Muscle of leg (tissue), 11 donors: ENCODE measurements around the gene ITFG1. TPM values are rescaled to one million over a fixed set of nuclear protein-coding genes. Genes with fewer than 3 reads are reported as not detected.
"Not testable (repeated sequence)": the region's sequence is repeated elsewhere in the genome, so short reads cannot be mapped to it uniquely, and the experiment has no call there.

Experiments used
- DNase-seq: peaks from one replicate; pipeline ENCODE4 v3.0.0; 2013
- H3K27ac ChIP-seq: one replicate; pipeline ENCODE4 v1.5.1; 2013; ENCODE audit warnings: mild to moderate bottlenecking, low read length, control low read depth
- H3K27me3 ChIP-seq: one replicate; pipeline ENCODE4 v1.6.1; 2013; ENCODE audit warnings: low read length; ENCODE audit not compliant: control insufficient read depth, insufficient read depth
- H3K36me3 ChIP-seq: one replicate; pipeline ENCODE4 v1.6.1; 2013; ENCODE audit warnings: low read length; ENCODE audit not compliant: control insufficient read depth, insufficient read depth
- H3K4me1 ChIP-seq: one replicate; pipeline ENCODE4 v1.6.1; 2013; ENCODE audit warnings: low read length; ENCODE audit not compliant: control insufficient read depth, insufficient read depth
- H3K4me3 ChIP-seq: one replicate; pipeline ENCODE4 v1.5.1; 2013; ENCODE audit warnings: low read length, control low read depth
- H3K9me3 ChIP-seq: replicated peaks from 2 replicates; pipeline ENCODE4 v1.6.1; 2013; ENCODE audit warnings: low read depth, low read length; ENCODE audit not compliant: control insufficient read depth
- WGBS: methylation state at CpG from one replicate; pipeline ENCODE4 v1.1.5; 2013; ENCODE audit warnings: missing lambda C conversion rate; ENCODE audit not compliant: insufficient coverage; 5-methylcytosine and 5-hydroxymethylcytosine counted together
- polyA plus RNA-seq, 8 donors: library from polyadenylated mRNA; unstranded; fragments of 120-200 nt; gene quantifications; one replicate each; pipeline versions ENCODE4 v1.2.1 to v1.2.3, GENCODE V29; 2013; ENCODE audit warnings: inconsistent platforms in 1 of 8, low replicate concordance in 1 of 8; ENCODE audit not compliant: insufficient read length in 8 of 8, insufficient read depth in 1 of 8
- total RNA-seq: library from RNA; stranded (reverse); fragments of 120-200 nt; gene quantifications from one replicate; pipeline ENCODE4 v1.2.4, GENCODE V29; 2013

Gene ITFG1
- total and polyA plus RNA-seq, 9 donors, result 65.3 to 99.1 (median 81.1) TPM

DNA sequence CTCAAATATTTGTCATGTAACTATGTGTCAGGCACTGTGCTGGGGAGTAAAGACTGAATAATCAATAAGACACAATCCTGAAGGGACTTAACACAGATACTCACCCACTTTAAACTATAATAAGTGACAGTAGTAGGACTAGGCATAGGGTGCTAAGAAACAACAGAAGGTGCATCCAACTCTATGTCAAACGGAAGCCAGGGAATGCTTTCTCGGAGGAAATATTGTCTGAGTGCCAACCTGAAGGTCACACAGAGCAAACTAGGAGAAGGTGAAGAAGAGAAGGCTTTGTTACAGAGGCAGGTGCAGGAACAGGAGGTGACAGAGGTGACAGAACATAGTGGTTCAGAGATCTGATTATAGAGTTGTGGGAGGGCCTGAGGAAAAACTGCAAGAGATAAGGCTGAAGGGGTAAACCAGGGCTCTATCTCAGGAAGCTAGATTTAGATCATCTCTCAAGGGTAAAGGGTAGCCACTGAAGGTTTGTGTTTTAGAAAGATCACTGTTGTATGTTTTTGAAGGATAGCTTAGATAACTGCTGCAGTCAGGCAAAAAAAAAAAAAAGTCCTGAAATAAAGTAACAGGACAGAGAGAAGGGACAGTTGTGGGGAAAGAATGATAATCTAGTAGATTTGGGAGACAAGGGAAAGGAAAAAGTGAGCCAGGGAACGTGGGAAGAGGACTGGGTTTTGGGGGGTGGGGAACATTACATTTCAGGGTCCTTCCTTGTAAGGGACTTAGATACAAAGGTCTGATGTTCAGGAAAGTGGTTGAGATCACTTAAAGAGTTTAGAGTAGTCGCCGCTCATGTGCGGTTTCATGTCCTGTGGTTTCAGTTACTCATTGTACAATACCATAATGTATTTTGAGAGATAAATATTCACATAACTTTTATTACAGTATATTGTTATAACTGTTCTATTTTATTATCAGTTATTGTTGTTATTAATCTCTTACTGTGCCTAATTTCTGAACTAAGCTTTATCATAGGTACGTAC lies 231.5 kb downstream of the ITFG1 start:
- 87% methylated on average over 4 of the region's 7 CpGs for WGBS
- Histone ChIP-seq H3K36me3 (peaks cover 10% of the 10 kb centered on the region), H3K4me1 (no peaks in the 10 kb centered on the region), H3K27me3 (no peaks in the 10 kb centered on the region), H3K9me3 (peaks cover under 1% of the 10 kb centered on the region), H3K4me3 (no peak overlapping the region), H3K27ac (no peak overlapping the region)
- DNase-seq, result no peak

DNA sequence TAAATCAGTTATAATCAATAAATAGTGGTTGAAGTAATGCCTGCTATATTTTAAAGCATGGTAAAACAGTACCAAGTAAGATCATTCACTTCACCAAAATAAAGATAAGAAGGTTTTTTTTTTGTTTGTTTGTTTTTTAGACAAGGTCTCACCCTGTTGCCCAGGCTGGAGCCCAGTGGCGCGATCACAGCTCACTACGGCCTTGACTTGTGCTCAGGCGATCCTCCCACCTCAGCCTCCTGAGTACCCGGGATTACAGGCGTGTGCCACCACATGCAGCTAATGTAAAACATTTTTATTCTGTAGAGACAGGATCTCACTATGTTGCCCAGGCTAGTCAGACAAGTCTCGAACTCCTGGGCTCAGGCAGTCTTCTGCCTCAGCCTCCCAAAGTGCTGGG lies 232.6 kb downstream of the ITFG1 start:
- H3K36me3 ChIP-seq, result peaks cover 8% of the 10 kb centered on the region
- peaks cover 2% of the 10 kb centered on the region for H3K9me3 ChIP-seq
- DNase-seq, result no peak
- H3K4me3 ChIP-seq, result no peak overlapping the region
- 97% methylated on average over 7 of the region's 7 CpGs for WGBS
- H3K27me3 ChIP-seq, result no peaks in the 10 kb centered on the region
- H3K27ac ChIP-seq, result no peak overlapping the region
- no peaks in the 10 kb centered on the region for H3K4me1 ChIP-seq

DNA sequence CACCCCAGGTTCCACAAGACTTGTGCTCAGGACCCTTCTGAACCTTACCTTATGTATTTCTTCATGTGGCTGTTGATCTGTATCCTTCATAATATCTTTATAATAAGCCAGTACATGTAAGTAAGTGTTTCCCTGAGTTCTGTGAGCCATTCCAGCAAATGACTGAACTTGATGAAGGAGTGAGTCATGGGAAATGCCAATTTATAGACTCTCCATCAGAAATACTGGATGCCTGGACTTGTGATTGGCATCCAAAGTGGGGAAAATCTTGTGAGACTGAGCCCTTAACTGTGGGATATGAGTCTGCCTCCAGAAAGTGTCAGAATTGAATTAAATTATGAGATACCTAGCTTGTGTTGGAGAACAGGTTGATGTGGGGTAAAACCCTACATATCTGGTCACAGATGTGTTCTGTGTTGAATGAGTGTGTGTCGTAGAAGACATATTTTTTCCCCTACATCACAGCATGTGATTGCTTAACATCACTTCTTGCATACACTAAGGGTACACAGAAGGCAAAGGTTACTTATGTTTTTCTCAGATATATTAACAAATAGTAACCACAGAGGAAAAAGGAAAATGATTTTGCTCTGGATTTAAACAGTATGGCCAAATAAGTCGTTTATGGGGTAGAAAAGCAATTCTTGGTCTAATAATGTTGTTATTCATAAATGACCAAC lies 247.0 kb downstream of the ITFG1 start:
- no CpG with 5 or more reads among the region's 2 CpGs for WGBS
- H3K27me3 ChIP-seq, result no peaks in the 10 kb centered on the region
- H3K36me3 ChIP-seq, result peaks cover 15% of the 10 kb centered on the region
- H3K4me1 ChIP-seq, result no peaks in the 10 kb centered on the region
- H3K4me3 ChIP-seq, result no peak overlapping the region
- H3K27ac ChIP-seq, result no peak overlapping the region
- DNase-seq, result no peak
- H3K9me3 ChIP-seq, result peaks cover 2% of the 10 kb centered on the region

DNA sequence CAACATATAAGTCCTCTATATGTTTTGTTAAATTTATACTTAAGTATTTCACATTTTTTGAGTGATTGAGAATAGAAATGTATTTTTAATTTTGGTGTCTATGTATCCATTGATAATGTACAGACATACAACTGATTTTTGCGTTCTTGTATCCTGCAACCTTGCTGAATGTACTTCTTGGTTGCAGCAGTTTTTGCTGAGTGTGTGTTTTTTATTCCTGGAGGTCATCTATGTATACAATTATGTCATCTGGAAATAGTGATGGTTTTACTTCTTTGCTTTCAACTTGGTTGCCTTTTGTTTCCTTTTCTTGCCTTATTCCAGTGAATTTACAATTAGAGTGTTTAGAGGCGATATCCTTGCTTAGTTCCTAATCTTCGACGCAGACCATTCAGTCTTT lies 249.6 kb downstream of the ITFG1 start:
- no CpG with 5 or more reads among the region's 4 CpGs for WGBS
- no peaks in the 10 kb centered on the region for H3K4me1 ChIP-seq

DNA sequence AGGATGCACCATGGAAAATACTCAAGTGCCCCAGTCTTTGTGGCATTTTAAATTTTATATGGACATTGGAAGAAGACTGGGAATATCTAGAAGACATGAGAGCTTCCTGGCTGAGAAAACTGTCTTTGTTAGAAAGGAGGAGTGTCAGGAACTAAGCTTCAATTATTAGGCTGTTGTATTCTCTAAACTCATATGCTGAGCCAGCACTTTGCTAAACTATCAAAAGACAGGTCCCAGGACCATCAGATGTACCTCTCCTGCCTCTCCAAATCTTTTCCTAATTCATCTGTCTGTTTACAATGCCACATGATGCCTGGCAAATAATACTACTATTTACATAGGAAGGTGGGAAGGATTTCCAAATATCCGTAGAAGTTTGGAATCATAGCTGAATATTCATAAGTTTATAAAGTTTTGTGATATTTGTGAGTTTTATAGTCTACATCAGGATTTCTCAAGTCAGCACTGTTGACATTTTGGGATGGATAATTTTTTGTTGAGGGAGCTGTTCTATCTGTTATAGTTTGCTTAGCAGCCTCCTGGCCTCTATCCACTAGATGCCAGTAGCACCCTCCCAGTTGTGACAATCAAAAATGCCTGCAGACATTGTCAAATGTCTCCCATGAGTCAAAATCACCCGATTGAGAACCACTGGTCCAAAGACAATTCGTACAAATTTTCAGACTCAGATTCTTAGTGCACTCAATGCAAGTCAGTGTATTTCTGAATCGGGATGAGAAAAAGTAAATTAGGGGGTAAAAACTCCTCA lies 255.9 kb downstream of the ITFG1 start:
- Histone ChIP-seq H3K36me3 (no peaks in the 10 kb centered on the region), H3K4me3 (no peak overlapping the region), H3K27ac (no peak overlapping the region), H3K4me1 (no peaks in the 10 kb centered on the region), H3K9me3 (no peaks in the 10 kb centered on the region), H3K27me3 (no peaks in the 10 kb centered on the region)
- DNase-seq, result no peak
- WGBS, result no CpG with 5 or more reads among the region's 4 CpGs

More for the DNA sequence above, 249.6 kb downstream of the ITFG1 start:
- Histone ChIP-seq H3K9me3 (no peaks in the 10 kb centered on the region), H3K27ac (no peak overlapping the region), H3K27me3 (no peaks in the 10 kb centered on the region), H3K4me3 (no peak overlapping the region), H3K36me3 (peaks cover 10% of the 10 kb centered on the region)
- no peak for DNase-seq

DNA sequence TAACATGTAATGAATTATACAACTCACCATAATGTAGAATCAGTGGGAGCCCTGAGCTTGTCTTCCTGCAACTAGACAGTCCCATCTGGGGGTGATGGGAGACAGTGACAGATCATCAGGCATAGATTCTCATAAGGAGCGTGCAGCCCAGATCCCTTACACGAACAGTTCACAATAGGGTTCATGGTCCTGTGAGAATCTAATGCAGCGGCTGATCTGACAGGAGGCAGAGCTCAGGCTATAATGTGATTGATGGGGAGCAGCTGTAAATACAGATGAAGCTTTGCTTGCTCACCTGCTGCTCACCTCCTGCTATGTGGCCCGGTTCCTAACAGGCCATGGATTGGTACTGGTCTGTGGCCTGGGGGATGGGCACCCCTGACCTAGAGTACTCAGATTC lies 257.4 kb downstream of the ITFG1 start:
- H3K9me3 ChIP-seq, H3K4me1 ChIP-seq, H3K27ac ChIP-seq, H3K27me3 ChIP-seq, H3K4me3 ChIP-seq, DNase-seq, H3K36me3 ChIP-seq: not testable (repeated sequence)
- WGBS, result no CpG with 5 or more reads among the region's 4 CpGs

DNA sequence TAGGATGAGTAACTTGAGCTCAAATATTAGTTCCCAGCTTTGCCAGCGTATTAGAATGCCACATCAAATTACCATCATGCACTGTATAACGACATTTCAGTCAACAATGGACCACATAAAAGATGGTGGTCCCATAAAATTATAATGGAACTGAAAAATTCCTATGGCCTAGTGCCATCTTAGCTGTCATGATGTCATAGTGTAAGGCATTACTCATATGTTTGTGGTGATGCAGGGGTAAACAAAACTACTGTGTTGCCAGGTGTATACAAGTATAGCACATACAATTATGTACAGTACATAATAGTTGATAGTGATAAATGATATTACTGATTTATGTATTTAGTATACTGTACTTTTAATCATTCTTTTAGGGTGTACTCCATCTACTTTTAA lies 262.7 kb downstream of the ITFG1 start:
- WGBS, result no CpG with 5 or more reads among the region's 2 CpGs
- Histone ChIP-seq H3K4me1 (peaks cover 5% of the 10 kb centered on the region), H3K9me3 (no peaks in the 10 kb centered on the region), H3K27ac (no peak overlapping the region), H3K27me3 (no peaks in the 10 kb centered on the region), H3K4me3 (no peak overlapping the region), H3K36me3 (peaks cover 3% of the 10 kb centered on the region)
- DNase-seq, result no peak

DNA sequence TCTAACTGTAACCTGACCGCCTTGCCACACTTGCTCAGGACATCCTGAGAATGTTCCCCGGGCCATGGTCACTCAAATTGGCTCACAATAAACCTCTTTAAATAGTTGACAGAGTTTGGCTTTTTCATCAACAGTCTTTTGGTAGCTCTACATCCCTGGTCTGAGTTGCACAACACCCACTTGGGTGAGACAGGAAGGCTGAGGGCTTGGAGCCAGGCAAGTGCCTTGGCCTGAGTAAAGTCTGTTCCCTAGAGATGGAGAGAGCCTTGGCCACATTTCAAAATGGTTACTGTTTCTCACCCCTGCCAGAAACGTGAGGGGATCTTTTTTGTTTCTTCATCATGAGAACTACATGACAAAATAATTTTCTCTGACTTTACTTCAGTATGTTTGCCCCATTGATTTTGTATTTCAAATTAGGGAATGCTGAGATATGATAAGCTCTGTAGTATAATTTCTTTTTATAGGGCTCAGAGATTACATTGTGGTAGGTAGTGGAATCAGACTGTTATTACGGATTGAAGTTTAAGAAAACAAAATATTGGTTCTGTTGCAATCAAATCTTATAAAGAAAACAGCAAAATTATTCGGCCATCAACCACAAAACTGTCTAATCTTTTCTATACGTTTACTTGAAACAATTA lies 263.2 kb downstream of the ITFG1 start:
- Histone ChIP-seq H3K36me3 (peaks cover 3% of the 10 kb centered on the region), H3K9me3 (no peaks in the 10 kb centered on the region), H3K27me3 (no peaks in the 10 kb centered on the region), H3K4me3 (no peak overlapping the region), H3K27ac (no peak overlapping the region), H3K4me1 (peaks cover 5% of the 10 kb centered on the region)
- WGBS, result 83% methylated on average over 1 of the region's 6 CpGs
- DNase-seq, result peak; percentile 6

DNA sequence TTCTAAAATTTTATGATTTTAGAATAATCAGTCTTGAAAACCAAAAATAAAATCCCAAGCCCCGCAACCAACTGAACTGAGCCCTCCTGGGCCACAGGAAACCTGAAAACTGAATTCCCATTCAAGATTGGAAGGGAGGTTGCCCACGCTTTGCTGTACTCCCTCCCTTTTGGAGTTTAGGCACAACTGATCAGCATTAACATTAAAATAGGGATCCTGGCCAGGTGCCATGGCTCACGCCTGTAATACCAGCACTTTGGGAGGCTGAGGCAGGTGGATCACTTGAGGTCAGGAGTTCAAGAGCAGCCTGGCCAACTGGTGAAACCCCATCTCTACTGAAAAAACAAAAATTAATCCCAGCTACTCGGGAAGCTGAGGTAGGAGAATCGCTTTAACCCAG lies 264.4 kb downstream of the ITFG1 start:
- DNase-seq, result no peak
- Histone ChIP-seq H3K36me3 (peaks cover 3% of the 10 kb centered on the region), H3K9me3 (no peaks in the 10 kb centered on the region), H3K27ac (no peak overlapping the region), H3K4me3 (no peak overlapping the region), H3K4me1 (peaks cover 5% of the 10 kb centered on the region), H3K27me3 (no peaks in the 10 kb centered on the region)
- WGBS, result 81% methylated on average over 3 of the region's 5 CpGs
